Activated T-helper 9 cell treated with anti-CD3 and anti-CD28 coated beads, Interleukin-2, amount 50 U/mL, for 16 hours (primary cell): ENCODE data around the gene CRACDL.
"Not testable (repeated sequence)": the region's sequence is repeated elsewhere in the genome, so short reads cannot be mapped to it uniquely, and the experiment has no call there.

Source experiments
- DNase-seq: peaks from one replicate; pipeline ENCODE4 v3.0.0-alpha.2; 2020; ENCODE audit warnings: low read depth

Gene CRACDL

DNA sequence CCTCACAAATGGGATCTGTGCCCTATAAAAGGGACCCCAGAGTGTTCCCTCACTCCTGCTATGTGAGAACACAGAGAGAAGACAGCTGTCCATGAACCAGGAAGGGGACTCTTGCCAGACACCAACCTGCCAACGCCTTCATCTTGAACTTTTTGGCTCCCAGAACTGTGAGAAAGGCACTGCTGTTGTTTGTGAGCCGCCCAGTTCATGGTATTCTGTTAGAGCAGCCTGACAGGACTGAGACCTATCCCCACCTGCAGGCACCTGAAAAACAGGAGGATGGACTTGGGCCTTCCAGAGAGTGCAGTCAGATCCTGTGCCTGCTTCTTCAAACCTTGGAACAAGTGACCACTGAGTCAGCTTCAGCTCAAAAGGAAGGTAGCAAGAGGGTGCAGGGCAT, 51.4 kb downstream of the CRACDL start:
- no peak for DNase-seq

DNA sequence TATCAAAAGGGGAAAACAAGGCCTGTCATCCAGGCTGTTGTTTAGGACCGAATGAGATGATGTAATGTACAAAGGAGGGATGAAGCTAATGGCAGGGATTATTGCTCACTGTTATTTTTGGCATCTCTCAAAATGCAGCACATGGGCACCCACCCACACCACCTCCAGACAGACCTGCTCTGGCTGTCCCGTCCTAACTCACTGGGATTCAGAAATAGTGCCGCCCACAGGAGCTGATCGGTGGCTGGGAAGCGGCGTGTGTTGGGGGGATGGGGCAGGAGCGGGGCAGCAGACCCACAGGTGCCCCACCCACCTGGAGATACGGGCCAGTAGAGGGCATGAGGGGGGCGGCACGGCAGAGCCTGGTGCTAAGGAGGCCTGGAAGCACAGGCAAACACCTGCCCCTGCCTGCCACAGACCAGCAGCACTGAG, 52.2 kb downstream of the CRACDL start:
- no peak for DNase-seq

DNA sequence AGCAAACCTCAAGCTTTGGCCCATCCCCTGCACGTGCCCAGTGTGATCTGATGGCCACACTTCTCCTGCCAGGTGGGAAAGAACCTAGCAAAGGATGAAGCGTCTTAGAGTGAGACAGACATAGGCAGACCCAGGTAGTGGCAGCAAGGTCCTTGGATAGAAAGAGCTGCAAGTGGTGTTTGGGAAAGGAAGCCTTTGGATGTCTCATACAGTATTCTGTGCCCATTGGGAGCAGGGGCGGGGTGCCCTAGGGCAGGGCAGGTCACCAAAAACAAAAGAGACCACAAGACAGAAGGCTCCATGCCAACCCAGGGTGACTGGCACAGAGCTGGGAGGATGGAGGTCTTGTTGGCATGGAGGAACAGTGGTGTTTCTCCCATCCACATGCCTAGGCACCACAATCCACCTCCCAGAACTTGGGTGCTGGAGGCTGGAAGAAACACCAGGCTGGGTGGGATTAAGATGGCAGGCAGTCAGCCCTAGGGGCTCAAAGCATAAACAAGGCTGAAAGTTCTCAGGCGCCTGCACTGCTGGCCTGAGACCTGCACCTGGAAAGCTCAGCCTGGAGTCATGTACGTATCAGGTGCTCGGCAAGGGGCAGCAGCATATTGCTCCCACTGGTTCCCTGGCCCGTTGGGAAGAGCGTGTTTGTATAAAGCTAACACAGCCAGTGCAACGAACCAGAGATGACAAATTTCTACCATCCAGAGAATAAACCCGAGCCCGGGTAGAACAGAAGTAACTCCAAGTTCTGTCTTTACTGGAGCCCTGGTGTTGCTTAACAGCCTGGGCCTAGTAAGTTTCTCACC, 52.9 kb downstream of the CRACDL start:
- DNase-seq: no peak

GRCh38 chr2:98882368-98882767, 53.7 kb downstream of the CRACDL start:
- DNase-seq: no peak

DNA sequence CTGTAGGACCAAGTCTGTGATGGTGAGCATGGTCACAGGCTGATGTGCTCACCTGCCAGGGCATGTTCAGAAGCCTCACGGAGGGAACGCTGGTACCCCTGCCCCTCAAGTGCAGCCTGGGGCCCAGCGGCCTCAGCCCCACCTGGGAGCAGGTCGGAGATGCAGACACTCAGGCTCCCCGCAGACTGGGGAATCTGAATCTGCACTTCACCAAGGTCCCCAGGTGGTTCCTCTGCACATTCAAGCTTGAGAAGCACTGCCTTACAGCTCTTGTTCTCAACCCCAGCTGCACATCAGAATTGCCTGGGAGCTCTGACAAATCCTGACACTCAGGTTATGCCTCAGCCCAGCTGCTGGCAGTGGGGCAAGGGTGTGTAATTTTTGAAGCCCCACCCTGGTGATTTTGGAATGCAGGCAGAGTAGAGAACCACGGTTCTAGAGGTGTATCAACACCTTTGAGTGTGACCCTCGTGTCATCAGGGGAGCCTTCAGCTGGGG, 54.8 kb downstream of the CRACDL start:
- DNase-seq: no peak

GRCh38 chr2:98880266-98881152, 55.5 kb downstream of the CRACDL start:
- DNase-seq: no peak

- DNase-seq: not testable (repeated sequence)
Observed at GRCh38 chr2:98877658-98878057, 58.4 kb downstream of the CRACDL start.

GRCh38 chr2:98876741-98877140, 59.3 kb downstream of the CRACDL start:
- DNase-seq: no peak

DNA sequence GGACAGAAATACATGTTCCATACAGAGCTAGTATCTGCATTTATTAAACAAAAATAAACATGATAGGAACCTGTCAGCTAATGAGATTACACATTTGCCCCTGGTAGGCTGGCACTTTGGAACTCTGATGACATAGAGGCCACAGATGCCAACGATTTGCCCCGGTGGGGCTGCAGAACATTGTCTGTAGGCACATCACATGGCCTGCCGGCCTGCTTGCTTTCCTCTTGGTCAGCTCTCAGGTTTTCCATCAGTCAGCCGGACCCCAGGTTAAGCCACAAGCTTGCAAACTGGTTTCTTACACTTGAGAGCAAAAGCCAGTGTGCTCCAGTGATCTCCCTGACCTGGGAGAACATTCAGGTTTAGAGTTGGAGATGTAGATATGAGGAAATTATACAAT, 60.3 kb downstream of the CRACDL start:
- no peak for DNase-seq

DNA sequence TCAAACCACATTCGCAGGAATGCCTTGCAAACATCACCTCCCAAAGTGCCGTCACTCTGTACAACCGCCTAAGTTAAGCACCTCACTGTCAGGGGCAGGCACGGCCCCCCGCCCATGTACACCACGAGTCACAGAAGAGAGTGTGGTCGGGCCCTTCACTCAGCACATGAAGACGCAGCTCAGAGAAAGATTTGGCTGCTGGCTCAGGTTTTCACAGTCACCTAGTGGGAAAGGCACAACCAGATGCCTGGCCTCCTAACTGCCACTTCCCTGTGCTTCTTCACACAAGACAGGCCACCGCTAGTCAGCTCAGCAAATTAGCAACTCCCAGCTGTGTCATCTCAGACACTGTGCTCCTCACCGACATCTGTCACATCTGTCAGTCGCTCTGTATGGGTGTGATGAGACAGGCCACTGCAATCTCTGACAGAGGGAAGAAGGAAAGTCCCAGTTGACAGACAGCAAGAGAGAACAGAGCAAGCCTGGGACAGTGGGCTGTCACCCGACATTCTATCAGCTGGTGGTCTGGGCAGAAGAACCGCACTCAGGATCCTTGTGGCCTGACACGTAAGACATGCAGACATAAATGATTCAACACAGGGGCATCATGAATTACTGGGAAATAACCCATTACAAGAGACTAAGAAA, 60.8 kb downstream of the CRACDL start:
- no peak for DNase-seq

GRCh38 chr2:98874186-98874689, 61.8 kb downstream of the CRACDL start:
- DNase-seq: no peak

DNA sequence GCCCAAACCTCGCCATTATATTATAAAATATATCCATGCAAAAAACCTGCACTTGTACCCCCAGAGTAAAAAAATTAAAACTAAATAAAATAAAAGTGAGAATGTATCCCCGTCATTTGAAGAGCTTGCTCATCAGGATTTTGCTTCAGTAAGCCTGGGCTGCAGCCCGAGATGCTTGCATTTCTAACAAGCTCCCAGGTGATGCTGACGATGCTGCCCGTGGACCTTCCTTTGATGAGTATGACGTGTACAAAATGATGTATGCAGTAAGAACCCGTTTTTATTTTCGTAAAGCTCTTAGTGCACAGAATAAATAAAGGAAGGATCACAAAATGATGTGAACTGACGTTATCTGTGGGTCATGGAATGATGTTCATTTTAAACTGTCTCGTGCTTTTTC, 63.5 kb downstream of the CRACDL start:
- no peak for DNase-seq

GRCh38 chr2:98871506-98871905, 64.5 kb downstream of the CRACDL start:
- DNase-seq: no peak

GRCh38 chr2:98870516-98871158, 65.4 kb downstream of the CRACDL start:
- no peak for DNase-seq

- DNase-seq: no peak
Observed at GRCh38 chr2:98869870-98870269, 66.2 kb downstream of the CRACDL start.

GRCh38 chr2:98869272-98869641, 66.8 kb downstream of the CRACDL start:
- DNase-seq: no peak

DNA sequence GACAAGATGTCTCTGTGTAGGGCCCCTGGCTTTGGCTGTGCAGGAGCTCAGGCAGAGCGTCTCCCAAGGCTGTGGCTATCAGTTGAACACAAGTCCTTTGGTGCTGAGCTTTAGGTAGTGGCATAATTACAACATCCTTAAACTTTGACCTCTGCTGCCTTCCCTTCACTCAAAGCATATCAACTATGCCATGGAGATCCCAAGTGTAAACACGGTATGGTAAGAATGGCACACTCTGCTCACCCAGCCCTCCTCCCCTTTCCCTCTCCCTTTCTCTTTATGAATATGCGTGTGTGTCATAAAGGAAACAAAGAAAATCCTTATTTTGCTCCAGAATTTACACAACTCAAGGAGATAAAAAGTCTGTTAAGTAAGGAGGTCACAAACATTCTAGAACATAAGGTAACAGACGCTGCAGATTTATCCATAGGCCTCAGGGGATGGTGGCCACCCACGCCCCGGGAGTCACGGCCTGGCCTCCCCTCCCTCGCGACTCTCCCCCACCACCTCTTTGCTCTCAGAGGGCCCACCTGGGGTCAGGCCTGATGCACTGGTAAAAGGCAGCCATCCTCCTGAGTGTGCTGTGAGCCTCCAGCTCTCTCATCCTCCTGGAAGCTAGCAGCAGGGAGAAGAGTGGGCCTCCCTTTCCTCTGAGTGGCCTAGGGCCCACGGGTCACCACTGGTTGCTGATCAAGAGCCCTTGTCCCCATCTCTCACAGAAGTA, 67.3 kb downstream of the CRACDL start:
- DNase-seq: no peak

- DNase-seq: no peak
Observed at GRCh38 chr2:98867539-98868309, 68.3 kb downstream of the CRACDL start.

DNA sequence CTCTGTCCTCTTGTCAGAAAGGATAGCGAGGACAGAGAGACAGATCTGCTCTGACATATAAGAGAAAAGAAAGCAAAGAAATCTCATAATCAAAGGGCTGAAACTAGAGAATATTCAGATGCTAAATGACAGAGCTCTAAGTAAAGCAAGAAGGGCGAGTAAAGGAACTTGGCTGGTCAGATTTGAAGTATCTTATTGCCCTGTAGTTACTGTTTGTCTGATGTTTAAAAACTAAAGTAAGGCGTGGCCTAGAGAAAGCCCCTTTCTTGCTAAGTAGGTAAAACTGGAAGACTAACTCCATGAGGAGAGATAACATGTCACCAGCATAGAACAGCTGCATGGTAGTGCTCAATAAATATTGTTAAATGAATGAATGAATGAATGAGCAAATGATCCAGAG, 70.0 kb downstream of the CRACDL start:
- no peak for DNase-seq

DNA sequence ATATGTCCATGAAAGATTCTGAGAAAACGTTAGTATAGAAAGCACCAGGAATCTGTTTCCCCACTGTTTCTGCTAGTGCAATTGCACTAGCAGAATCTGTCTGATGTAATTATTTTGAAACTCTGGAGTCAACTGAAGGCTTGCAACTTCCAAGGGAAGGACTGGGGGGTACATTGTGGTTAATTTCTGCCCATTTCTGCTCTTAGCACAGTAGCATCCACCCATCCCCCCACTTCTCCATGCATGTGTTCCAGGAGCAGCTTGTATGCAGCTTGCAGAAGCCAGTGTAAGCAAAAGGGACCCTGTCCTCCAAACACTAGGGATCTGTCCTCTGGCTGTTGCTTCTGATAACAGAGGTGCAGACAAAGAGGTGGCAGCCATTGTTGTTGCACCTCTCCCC, 74.4 kb downstream of the CRACDL start:
- no peak for DNase-seq
